SU-DHL-6 (cell line): ENCODE measurements around the gene RAB37.

ENCODE experiments used
- H2AFZ ChIP-seq: fragments of 200-600 bp; sonication (generic); 2 replicates; pipeline ENCODE4 v1.6.1; 2014; ENCODE audit warnings: low read depth, mild to moderate bottlenecking, moderate library complexity, mixed read lengths, antibody characterized with exemption, low read length; ENCODE audit not compliant: severe bottlenecking
- H3F3A ChIP-seq: fragments of 200-600 bp; shearing (Covaris generic); 2 replicates; pipeline ENCODE4 v1.6.0; 2016; ENCODE audit warnings: antibody characterized with exemption, mild to moderate bottlenecking; ENCODE audit not compliant: insufficient read depth
- H3K27ac ChIP-seq: fragments of 200-600 bp; sonication (generic); 2 replicates; pipeline ENCODE4 v1.5.1; 2016; ENCODE audit warnings: low read depth, mild to moderate bottlenecking, low read length, moderate library complexity, mixed read lengths
- H3K27me3 ChIP-seq: fragments of 200-600 bp; sonication (generic), shearing (Covaris generic); 2 replicates; pipeline ENCODE4 v1.6.0; 2014; ENCODE audit warnings: mild to moderate bottlenecking, low read length
- H3K36me3 ChIP-seq: fragments of 200-600 bp; sonication (generic); 2 replicates; pipeline ENCODE4 v1.6.1; 2014; ENCODE audit warnings: mild to moderate bottlenecking, low read length, mixed read lengths
- H3K4me2 ChIP-seq: fragments of 300-600, 200-600 bp; shearing (Covaris generic), sonication (generic); 2 replicates; pipeline ENCODE4 v1.6.0; 2014; ENCODE audit warnings: low read length, low read depth, mild to moderate bottlenecking; ENCODE audit not compliant: poor library complexity, severe bottlenecking
- H3K4me3 ChIP-seq: fragments of 200-600 bp; sonication (generic); 2 replicates; pipeline ENCODE4 v1.5.1; 2014; ENCODE audit warnings: antibody characterized with exemption, low read length, mild to moderate bottlenecking, mixed read lengths; ENCODE audit not compliant: insufficient read depth, poor library complexity, severe bottlenecking
- H3K79me2 ChIP-seq: fragments of 200-600 bp; sonication (generic); 2 replicates; pipeline ENCODE4 v1.6.1; 2014; ENCODE audit warnings: mild to moderate bottlenecking, low read length, moderate library complexity; ENCODE audit not compliant: insufficient read depth
- H3K9ac ChIP-seq: fragments of 200-600 bp; sonication (generic); 2 replicates; pipeline ENCODE4 v1.7.0; 2014; ENCODE audit warnings: mild to moderate bottlenecking, low read length
- H3K9me2 ChIP-seq: fragments of 200-600 bp; sonication (generic); replicated peaks from 2 replicates; pipeline ENCODE4 v1.6.1; 2014; ENCODE audit warnings: low read length; ENCODE audit not compliant: insufficient read depth
- H3K9me3 ChIP-seq: fragments of 200-600 bp; sonication (generic); 2 replicates; pipeline ENCODE4 v1.6.1; 2014; ENCODE audit warnings: low read length, mixed read lengths; ENCODE audit not compliant: insufficient read depth
- H4K20me1 ChIP-seq: fragments of 200-600 bp; sonication (generic); 2 replicates; pipeline ENCODE4 v1.6.1; 2014; ENCODE audit warnings: low read depth, mild to moderate bottlenecking, antibody characterized with exemption, low read length, moderate library complexity, mixed read lengths
- CTCF ChIP-seq: fragments of 200-600 bp; sonication (generic); IDR thresholded peaks from one replicate; pipeline ENCODE4 v1.5.1; 2017; ENCODE audit warnings: antibody characterized with exemption, mild to moderate bottlenecking, low read length, moderate library complexity; ENCODE audit not compliant: insufficient read depth, poor library complexity, severe bottlenecking
- EZH2phosphoT487 ChIP-seq: fragments of 200-600 bp; sonication (generic), shearing (Covaris generic); conservative IDR thresholded peaks from 2 replicates; pipeline ENCODE4 v1.6.1; 2018; ENCODE audit warnings: mild to moderate bottlenecking, antibody characterized with exemption, low read length, moderate library complexity, mixed read lengths

Gene RAB37

GRCh38 chr17:74763565-74764387 is 26.7 kb downstream of the RAB37 start:
- Histone ChIP-seq H3K9ac (no peak overlapping the region), H3K27ac (no peak overlapping the region), H3K4me3 (no peak overlapping the region), H3K4me2 (no peak overlapping the region), H3K79me2 (peaks cover 13% of the 10 kb centered on the region), H3K9me2 (no peaks in the 10 kb centered on the region), H3F3A (no peaks in the 10 kb centered on the region), H3K27me3 (no peaks in the 10 kb centered on the region), H3K9me3 (no peaks in the 10 kb centered on the region), H2AFZ (no peak overlapping the region), H3K36me3 (no peaks in the 10 kb centered on the region), H4K20me1 (no peaks in the 10 kb centered on the region)
- TF ChIP-seq CTCF, result no peak
- no peak for TF ChIP-seq EZH2phosphoT487

- Histone ChIP-seq H3K27me3 (no peaks in the 10 kb centered on the region), H2AFZ (no peak overlapping the region), H3K9ac (no peak overlapping the region), H3K79me2 (peaks cover 8% of the 10 kb centered on the region), H3K4me3 (no peak overlapping the region), H3K27ac (no peak overlapping the region), H3K36me3 (no peaks in the 10 kb centered on the region), H3K4me2 (no peak overlapping the region), H3F3A (no peaks in the 10 kb centered on the region), H3K9me3 (no peaks in the 10 kb centered on the region), H3K9me2 (no peaks in the 10 kb centered on the region), H4K20me1 (no peaks in the 10 kb centered on the region)
- TF ChIP-seq CTCF (no peak), EZH2phosphoT487 (no peak)
Observed at GRCh38 chr17:74764751-74765286, 27.8 kb downstream of the RAB37 start.

GRCh38 chr17:74766413-74766812 is 29.4 kb downstream of the RAB37 start:
- H4K20me1 ChIP-seq, result no peaks in the 10 kb centered on the region

More at GRCh38 chr17:74766413-74766812, 29.4 kb downstream of the RAB37 start:
- no peak for TF ChIP-seq CTCF
- TF ChIP-seq EZH2phosphoT487, result no peak
- Histone ChIP-seq H3K36me3 (no peaks in the 10 kb centered on the region), H3K27ac (no peak overlapping the region), H2AFZ (no peak overlapping the region), H3K9me3 (no peaks in the 10 kb centered on the region), H3K27me3 (no peaks in the 10 kb centered on the region), H3K9ac (no peak overlapping the region), H3K4me2 (no peak overlapping the region), H3K79me2 (no peaks in the 10 kb centered on the region), H3F3A (0 out of 2 replicates have a peak, but pooled peaks cover 4% of the 10 kb centered on the region), H3K4me3 (no peak overlapping the region), H3K9me2 (no peaks in the 10 kb centered on the region)
